NCI-H1694 (cell line): ENCODE measurements around the gene RAMP1.
A peak's percentile ranks its signal among the peaks of the same experiment; 100 is the strongest.

Source experiments
- DNase-seq: peaks from one replicate; lab custom pipeline; 2025; lab: John Stamatoyannopoulos, UW

Gene RAMP1

GRCh38 chr2:237917696-237918374, 58.4 kb downstream of the RAMP1 start:
- DNase-seq = no peak

- DNase-seq = no peak
These were observed 60.2 kb downstream of the RAMP1 start for GRCh38 chr2:237919593-237919992.

- DNase-seq = no peak
These were observed 61.2 kb downstream of the RAMP1 start for GRCh38 chr2:237920673-237921072.

- no peak for DNase-seq
These were observed 62.6 kb downstream of the RAMP1 start for GRCh38 chr2:237921967-237922492.

GRCh38 chr2:237922641-237923361, 63.4 kb downstream of the RAMP1 start:
- no peak for DNase-seq

- peak; percentile 6 for DNase-seq
These were observed 64.2 kb downstream of the RAMP1 start for GRCh38 chr2:237923481-237924163.

GRCh38 chr2:237924164-237924534, 64.7 kb downstream of the RAMP1 start:
- DNase-seq = no peak

GRCh38 chr2:237927135-237927534, 67.7 kb downstream of the RAMP1 start:
- no peak for DNase-seq

GRCh38 chr2:237927986-237928385, 68.6 kb downstream of the RAMP1 start:
- no peak for DNase-seq

GRCh38 chr2:237929979-237930378, 70.6 kb downstream of the RAMP1 start:
- no peak for DNase-seq

GRCh38 chr2:237931205-237931721, 71.8 kb downstream of the RAMP1 start:
- DNase-seq = no peak

GRCh38 chr2:237932731-237933131, 73.3 kb downstream of the RAMP1 start:
- no peak for DNase-seq

GRCh38 chr2:237934186-237934585, 74.8 kb downstream of the RAMP1 start:
- DNase-seq = no peak

- no peak for DNase-seq
These were observed 76.5 kb downstream of the RAMP1 start for GRCh38 chr2:237935740-237936452.

- peak; percentile 80 for DNase-seq
These were observed 79.8 kb downstream of the RAMP1 start for GRCh38 chr2:237939251-237939650.

- no peak for DNase-seq
These were observed 81.4 kb downstream of the RAMP1 start for GRCh38 chr2:237940828-237941227.

- DNase-seq = no peak
These were observed 81.8 kb downstream of the RAMP1 start for GRCh38 chr2:237941239-237941638.

- no peak for DNase-seq
These were observed 83.1 kb downstream of the RAMP1 start for GRCh38 chr2:237942513-237942899.

GRCh38 chr2:237943395-237944094, 84.1 kb downstream of the RAMP1 start:
- DNase-seq = no peak

GRCh38 chr2:237944302-237944701, 84.9 kb downstream of the RAMP1 start:
- no peak for DNase-seq

GRCh38 chr2:237946423-237946822, 87.0 kb downstream of the RAMP1 start:
- no peak for DNase-seq
